DOHH2 (cell line): ENCODE measurements around the gene IDUA.

Experiments used
- H3F3A ChIP-seq: fragments of 200-600 bp; sonication (generic), shearing (Covaris generic); 2 replicates; pipeline ENCODE4 v1.6.0; 2016; ENCODE audit warnings: antibody characterized with exemption, mild to moderate bottlenecking; ENCODE audit not compliant: control insufficient read depth, insufficient read depth
- H3K27ac ChIP-seq: fragments of 200-600 bp; sonication (generic); 2 replicates; pipeline ENCODE4 v1.5.1; 2014; ENCODE audit warnings: low read depth, mild to moderate bottlenecking, low read length, moderate library complexity
- H3K27me3 ChIP-seq: fragments of 200-600 bp; sonication (generic); 2 replicates; pipeline ENCODE4 v1.6.1; 2014; ENCODE audit warnings: mild to moderate bottlenecking, low read length, mixed read lengths; ENCODE audit not compliant: control insufficient read depth
- H3K36me3 ChIP-seq: fragments of 200-600 bp; sonication (generic); 2 replicates; pipeline ENCODE4 v1.6.1; 2014; ENCODE audit warnings: mild to moderate bottlenecking, low read length, moderate library complexity, mixed read lengths; ENCODE audit not compliant: control insufficient read depth
- H3K4me1 ChIP-seq: fragments of 200-600 bp; sonication (generic); 2 replicates; pipeline ENCODE4 v1.6.1; 2014; ENCODE audit warnings: mild to moderate bottlenecking, low read length, mixed read lengths; ENCODE audit not compliant: control insufficient read depth
- H3K4me2 ChIP-seq: fragments of 200-600 bp; sonication (generic); 2 replicates; pipeline ENCODE4 v1.6.0; 2014; ENCODE audit warnings: mild to moderate bottlenecking, low read length, moderate library complexity
- H3K4me3 ChIP-seq: fragments of 200-600 bp; sonication (generic); 2 replicates; pipeline ENCODE4 v1.5.1; 2014; ENCODE audit warnings: mild to moderate bottlenecking, low read length, mixed read lengths
- H3K79me2 ChIP-seq: fragments of 200-600 bp; sonication (generic); 2 replicates; pipeline ENCODE4 v1.6.1; 2014; ENCODE audit warnings: mild to moderate bottlenecking, low read length, mixed read lengths; ENCODE audit not compliant: control insufficient read depth
- H3K9me2 ChIP-seq: fragments of 200-600 bp; sonication (generic); replicated peaks from 2 replicates; pipeline ENCODE4 v1.6.1; 2014; ENCODE audit warnings: mild to moderate bottlenecking, low read length, mixed read lengths; ENCODE audit not compliant: control insufficient read depth
- H3K9me3 ChIP-seq: fragments of 200-600 bp; sonication (generic); 2 replicates; pipeline ENCODE4 v1.6.1; 2014; ENCODE audit warnings: antibody characterized with exemption, low read length, mixed read lengths; ENCODE audit not compliant: control insufficient read depth, insufficient read depth
- H4K20me1 ChIP-seq: fragments of 200-600 bp; sonication (generic); 2 replicates; pipeline ENCODE4 v1.6.0; 2014; ENCODE audit warnings: low read depth, mild to moderate bottlenecking, antibody characterized with exemption, low read length, moderate library complexity; ENCODE audit not compliant: control insufficient read depth, insufficient read depth
- EZH2phosphoT487 ChIP-seq: fragments of 200-600 bp; sonication (generic); IDR thresholded peaks from 2 replicates; pipeline ENCODE4 v1.6.1; 2017; ENCODE audit warnings: borderline replicate concordance, mild to moderate bottlenecking, antibody characterized with exemption, low read length, moderate library complexity, mixed read lengths
- TF ChIP-seq, protein P1 (sequence below): fragments of 200-600 bp; sonication (generic); IDR thresholded peaks from one replicate; pipeline ENCODE4 v1.5.1; 2014; ENCODE audit warnings: antibody characterized with exemption, mild to moderate bottlenecking, low read depth, low read length; ENCODE audit not compliant: poor library complexity, severe bottlenecking

Gene IDUA

DNA sequence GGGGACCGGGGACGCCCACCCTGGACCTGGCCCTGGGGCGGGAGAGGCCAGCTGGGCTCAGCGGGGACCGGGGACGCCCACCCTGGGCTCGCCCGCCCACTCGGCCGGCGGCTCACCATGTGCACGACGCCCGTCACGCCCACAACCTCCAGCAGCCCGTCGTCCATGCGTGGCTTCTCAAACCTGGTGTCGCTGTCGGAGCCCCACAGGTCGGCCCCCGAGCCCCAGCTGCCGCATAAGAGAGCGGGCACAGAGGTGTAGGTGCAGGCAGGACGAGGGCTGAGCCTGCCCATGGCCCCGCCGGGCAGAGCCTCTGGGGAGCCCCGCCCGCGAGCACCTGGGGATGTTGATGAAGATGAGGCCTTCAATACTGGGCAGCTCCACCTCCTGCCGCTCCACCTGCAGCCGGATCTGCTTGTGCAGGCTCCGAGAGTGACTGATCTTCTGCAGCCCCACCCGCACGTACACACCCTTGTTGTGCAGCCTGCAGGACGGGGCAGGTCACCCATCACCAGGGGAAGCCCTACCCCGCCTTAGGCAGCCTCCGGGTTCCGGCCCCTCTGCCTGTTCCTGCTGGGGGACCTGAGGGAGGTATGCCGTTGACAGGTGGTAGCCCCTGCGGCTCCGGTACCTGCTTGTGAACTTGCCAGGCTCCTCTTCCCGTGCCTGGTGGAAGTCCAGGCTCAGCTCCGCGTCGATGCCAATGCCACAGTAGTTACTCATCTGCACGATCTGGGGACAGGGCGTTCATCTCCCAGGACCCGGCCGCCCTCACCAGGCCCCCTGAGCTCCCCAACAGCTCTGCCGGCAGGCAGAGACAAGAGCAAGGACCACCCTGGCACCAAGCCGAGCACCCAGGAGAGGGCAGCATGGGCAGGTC lies 25.3 kb upstream of the IDUA start:
- no peak overlapping the region for H3K27ac ChIP-seq
- H3K4me1 ChIP-seq: no peaks in the 10 kb centered on the region
- H4K20me1 ChIP-seq: no peaks in the 10 kb centered on the region; the same call in 1 of the 2 replicates
- no peaks in the 10 kb centered on the region for H3K36me3 ChIP-seq
- no peak overlapping the region for H3K4me3 ChIP-seq
- H3K9me2 ChIP-seq: no peaks in the 10 kb centered on the region
- H3K79me2 ChIP-seq: no peaks in the 10 kb centered on the region
- no peak for TF ChIP-seq EZH2phosphoT487
- TF ChIP-seq, protein P1, sequence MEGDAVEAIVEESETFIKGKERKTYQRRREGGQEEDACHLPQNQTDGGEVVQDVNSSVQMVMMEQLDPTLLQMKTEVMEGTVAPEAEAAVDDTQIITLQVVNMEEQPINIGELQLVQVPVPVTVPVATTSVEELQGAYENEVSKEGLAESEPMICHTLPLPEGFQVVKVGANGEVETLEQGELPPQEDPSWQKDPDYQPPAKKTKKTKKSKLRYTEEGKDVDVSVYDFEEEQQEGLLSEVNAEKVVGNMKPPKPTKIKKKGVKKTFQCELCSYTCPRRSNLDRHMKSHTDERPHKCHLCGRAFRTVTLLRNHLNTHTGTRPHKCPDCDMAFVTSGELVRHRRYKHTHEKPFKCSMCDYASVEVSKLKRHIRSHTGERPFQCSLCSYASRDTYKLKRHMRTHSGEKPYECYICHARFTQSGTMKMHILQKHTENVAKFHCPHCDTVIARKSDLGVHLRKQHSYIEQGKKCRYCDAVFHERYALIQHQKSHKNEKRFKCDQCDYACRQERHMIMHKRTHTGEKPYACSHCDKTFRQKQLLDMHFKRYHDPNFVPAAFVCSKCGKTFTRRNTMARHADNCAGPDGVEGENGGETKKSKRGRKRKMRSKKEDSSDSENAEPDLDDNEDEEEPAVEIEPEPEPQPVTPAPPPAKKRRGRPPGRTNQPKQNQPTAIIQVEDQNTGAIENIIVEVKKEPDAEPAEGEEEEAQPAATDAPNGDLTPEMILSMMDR: no peak
- H3K4me2 ChIP-seq: no peak overlapping the region
- H3K9me3 ChIP-seq: no peaks in the 10 kb centered on the region
- no peaks in the 10 kb centered on the region for H3F3A ChIP-seq
- no peaks in the 10 kb centered on the region for H3K27me3 ChIP-seq

GRCh38 chr4:962231-963208 lies 24.3 kb upstream of the IDUA start:
- Histone ChIP-seq H3K4me1 (no peaks in the 10 kb centered on the region), H3K9me2 (no peaks in the 10 kb centered on the region), H3K36me3 (no peaks in the 10 kb centered on the region), H3K4me2 (no peak overlapping the region), H3K27me3 (no peaks in the 10 kb centered on the region), H3K9me3 (no peaks in the 10 kb centered on the region), H3K27ac (no peak overlapping the region), H3F3A (no peaks in the 10 kb centered on the region), H3K79me2 (no peaks in the 10 kb centered on the region), H3K4me3 (no peak overlapping the region), H4K20me1 (no peaks in the 10 kb centered on the region; the same call in 1 of the 2 replicates)
- TF ChIP-seq, protein P1: no peak
- TF ChIP-seq EZH2phosphoT487: no peak

DNA sequence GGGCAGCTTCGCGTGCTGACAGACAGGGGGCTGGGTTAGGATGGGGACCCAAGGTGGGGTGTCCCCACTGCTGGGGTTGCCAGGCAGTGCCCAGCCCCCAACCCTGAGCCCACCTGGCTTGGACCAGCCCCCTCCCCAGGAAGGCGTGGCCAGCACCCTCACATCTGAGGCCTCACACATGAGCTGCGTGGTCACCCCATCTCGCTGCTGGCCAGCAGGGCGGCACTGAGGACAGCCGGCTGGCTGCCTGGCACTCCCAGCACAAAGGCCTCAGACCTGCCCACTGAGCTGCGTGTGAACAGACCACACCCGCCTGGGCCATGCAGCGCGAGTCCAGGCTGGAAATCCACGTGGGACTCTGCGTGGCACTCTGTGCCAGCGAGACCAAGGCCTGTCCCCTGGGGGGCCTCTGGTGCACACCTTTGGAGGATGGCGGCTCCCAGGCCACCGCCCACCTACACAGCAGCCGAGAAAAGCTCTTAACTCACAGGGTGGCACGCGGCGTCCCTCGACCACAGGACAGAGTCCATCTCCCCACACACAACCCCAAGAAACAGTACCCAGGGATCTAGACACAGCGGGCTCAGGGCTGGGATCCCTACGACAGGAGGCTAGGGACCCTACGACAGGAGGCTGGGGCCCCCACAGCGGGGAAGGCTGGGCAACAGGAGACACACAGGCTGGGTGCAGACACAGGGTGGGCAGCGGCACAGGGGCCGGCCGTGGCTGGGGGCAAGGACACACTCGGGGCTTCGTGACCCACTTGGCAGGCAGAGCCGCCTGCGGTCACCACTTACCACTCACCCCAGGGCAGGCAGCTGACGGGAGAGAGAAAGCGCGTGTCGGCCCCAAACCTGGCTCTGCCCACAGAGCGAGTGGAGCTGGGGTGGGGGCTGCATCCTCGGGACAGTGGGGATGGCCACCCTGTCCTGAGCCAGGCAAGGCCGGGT lies 23.3 kb upstream of the IDUA start:
- no peaks in the 10 kb centered on the region for H3K36me3 ChIP-seq
- H3K27ac ChIP-seq: no peak overlapping the region
- no peaks in the 10 kb centered on the region for H3K79me2 ChIP-seq
- no peaks in the 10 kb centered on the region for H3K9me2 ChIP-seq
- no peak overlapping the region for H3K4me3 ChIP-seq
- no peaks in the 10 kb centered on the region for H3K9me3 ChIP-seq
- H4K20me1 ChIP-seq: no peaks in the 10 kb centered on the region; the same call in 1 of the 2 replicates
- H3F3A ChIP-seq: no peaks in the 10 kb centered on the region
- no peaks in the 10 kb centered on the region for H3K4me1 ChIP-seq
- TF ChIP-seq, protein P1: no peak
- TF ChIP-seq EZH2phosphoT487: no peak
- H3K27me3 ChIP-seq: no peaks in the 10 kb centered on the region
- H3K4me2 ChIP-seq: no peak overlapping the region
